CD8-positive, alpha-beta memory T cell (primary cell): ENCODE results near the gene PDSS2. TPM values are rescaled to one million over a fixed set of nuclear protein-coding genes. Genes with fewer than 3 reads are reported as not detected.

Experiments used
- CTCF ChIA-PET: fragments of 350-600 bp; sonication (Branson Sonifier 250); formaldehyde crosslinking; loops from one replicate; lab custom pipeline; 2021; ENCODE audit warnings: antibody characterized with exemption; lab: Charles Lee
- POLR2A ChIA-PET: fragments of 350-600 bp; sonication (Branson Sonifier 250); formaldehyde crosslinking; loops from one replicate; lab custom pipeline; 2021; ENCODE audit warnings: antibody characterized with exemption; lab: Charles Lee
- DNase-seq, 5 donors: peaks; one replicate each; pipeline versions ENCODE4 v3.0.0 to v3.0.0-alpha.2; 2020 to 2022; ENCODE audit warnings: mixed read lengths in 1 of 5
- H3K27ac ChIP-seq: one replicate; pipeline ENCODE4 v1.7.0; 2013; ENCODE audit warnings: low read depth, mild to moderate bottlenecking, low read length, moderate library complexity
- H3K27me3 ChIP-seq: 2 replicates; pipeline ENCODE4 v1.7.0; 2013; ENCODE audit warnings: low read length, mild to moderate bottlenecking; ENCODE audit not compliant: insufficient read depth, poor library complexity, severe bottlenecking
- H3K36me3 ChIP-seq: 2 replicates; pipeline ENCODE4 v1.7.0; 2013; ENCODE audit warnings: mild to moderate bottlenecking, low read length, moderate library complexity; ENCODE audit not compliant: insufficient read depth
- H3K4me1 ChIP-seq: 2 replicates; pipeline ENCODE4 v1.7.0; 2013; ENCODE audit warnings: mild to moderate bottlenecking, low read length, moderate library complexity; ENCODE audit not compliant: insufficient read depth
- H3K4me3 ChIP-seq: 2 replicates; pipeline ENCODE4 v1.7.0; 2013; ENCODE audit warnings: mild to moderate bottlenecking, low read length
- H3K9me3 ChIP-seq: 2 replicates; pipeline ENCODE4 v1.7.0; 2013; ENCODE audit warnings: mild to moderate bottlenecking, low read length
- H3K27ac Mint-ChIP-seq, 8 donors: one replicate each; pipeline ENCODE4 v1.8.0; 2020 to 2021; ENCODE audit warnings: mixed read lengths in 8 of 8, mild to moderate bottlenecking in 6 of 8, inconsistent platforms in 3 of 8, moderate library complexity in 3 of 8
- H3K27me3 Mint-ChIP-seq, 2 donors: one replicate each; pipeline ENCODE4 v1.8.0; 2020 to 2021; ENCODE audit warnings: mixed read lengths in 2 of 2, mild to moderate bottlenecking in 1 of 2, moderate library complexity in 1 of 2
- H3K36me3 Mint-ChIP-seq, 3 donors: one replicate each; pipeline ENCODE4 v1.8.0; 2020 to 2021; ENCODE audit warnings: mixed read lengths in 3 of 3, inconsistent platforms in 1 of 3, mild to moderate bottlenecking in 1 of 3
- H3K4me1 Mint-ChIP-seq, 3 donors: one replicate each; pipeline ENCODE4 v1.8.0; 2020 to 2021; ENCODE audit warnings: mixed read lengths in 3 of 3, inconsistent platforms in 1 of 3, mild to moderate bottlenecking in 1 of 3
- H3K4me3 Mint-ChIP-seq, 7 donors: one replicate each; pipeline ENCODE4 v1.8.0; 2020 to 2021; ENCODE audit warnings: mixed read lengths in 7 of 7, mild to moderate bottlenecking in 6 of 7, moderate library complexity in 4 of 7, inconsistent platforms in 2 of 7
- H3K9me3 Mint-ChIP-seq, 5 donors: one replicate each; pipeline ENCODE4 v1.8.0; 2020 to 2022; ENCODE audit warnings: mixed read lengths in 5 of 5, mild to moderate bottlenecking in 3 of 5, moderate library complexity in 2 of 5, inconsistent platforms in 1 of 5
- polyA plus RNA-seq: library from polyadenylated mRNA; unstranded; fragments of 300-500 nt; fragmentation: Illumina TruSeq; gene quantifications from one replicate; pipeline ENCODE4 v1.2.3, GENCODE V29; 2021
- total RNA-seq, 2 experiments: library from RNA; stranded (reverse); gene quantifications; one replicate each; pipeline ENCODE4 v1.2.3, GENCODE V29; 2021

The PDSS2 gene
- total and polyA plus RNA-seq, 3 experiments from 2014 or later: 13.4 to 14.2 (median 13.7) TPM

- no peaks in the 10 kb centered on the region for H3K9me3 Mint-ChIP-seq
- Histone ChIP-seq H3K4me3 (no peak overlapping the region), H3K9me3 (no peaks in the 10 kb centered on the region), H3K27ac (no peak overlapping the region), H3K27me3 (no peaks in the 10 kb centered on the region), H3K4me1 (no peaks in the 10 kb centered on the region), H3K36me3 (no peaks in the 10 kb centered on the region)
- no peak overlapping the region for H3K4me3 Mint-ChIP-seq
- no peaks in the 10 kb centered on the region for H3K36me3 Mint-ChIP-seq
- H3K27me3 Mint-ChIP-seq: peaks cover 0 to 8% of the 10 kb centered on the region in 2 donors
- ChIA-PET CTCF (interaction anchor here (1.1 to 2.9 kb wide), 2 partner anchors 10 to 12 kb away, joined by 3 to 17 read pairs; partner anchors contain the start of gene BEND3), POLR2A (no interaction called here)
- no peak for DNase-seq
- H3K4me1 Mint-ChIP-seq: no peaks in the 10 kb centered on the region
- no peak overlapping the region for H3K27ac Mint-ChIP-seq
Measured at GRCh38 chr6:107125771-107126170, 333.6 kb downstream of the PDSS2 start.

GRCh38 chr6:107124934-107125348 is 334.4 kb downstream of the PDSS2 start:
- peak overlapping the region in 1 of 8 donors; percentile 54 for H3K27ac Mint-ChIP-seq
- POLR2A ChIA-PET: interaction anchor here (0.6 kb wide), 1 partner anchor 97 kb away, joined by 3 read pairs; the partner anchor contains the start of gene MTRES1
- no peaks in the 10 kb centered on the region for H3K36me3 ChIP-seq
- H3K27ac ChIP-seq: no peak overlapping the region
- H3K4me3 Mint-ChIP-seq: no peak overlapping the region
- H3K4me1 ChIP-seq: no peaks in the 10 kb centered on the region
- no peak for DNase-seq
- no peaks in the 10 kb centered on the region for H3K9me3 ChIP-seq
- H3K4me3 ChIP-seq: no peak overlapping the region
- no peaks in the 10 kb centered on the region for H3K36me3 Mint-ChIP-seq
- CTCF ChIA-PET: interaction anchor here (1.1 to 2.9 kb wide), 2 partner anchors 9 to 11 kb away, joined by 3 to 17 read pairs; partner anchors contain the start of gene BEND3
- no peaks in the 10 kb centered on the region for H3K9me3 Mint-ChIP-seq
- H3K27me3 ChIP-seq: no peaks in the 10 kb centered on the region
- H3K4me1 Mint-ChIP-seq: no peaks in the 10 kb centered on the region
- peaks cover 0 to 8% of the 10 kb centered on the region in 2 donors for H3K27me3 Mint-ChIP-seq

- Mint-ChIP-seq H3K9me3 (no peaks in the 10 kb centered on the region), H3K36me3 (no peaks in the 10 kb centered on the region), H3K27me3 (peaks cover 0 to 3% of the 10 kb centered on the region in 2 donors), H3K4me3 (no peak overlapping the region), H3K4me1 (no peaks in the 10 kb centered on the region), H3K27ac (peak overlapping the region in 1 of 8 donors; percentile 54)
- ChIA-PET CTCF (interaction anchor here (1.0 to 2.9 kb wide), 2 partner anchors 10 kb away, joined by 4 to 17 read pairs; no protein-coding TSS in a partner anchor), POLR2A (no interaction called here)
- DNase-seq: no peak
- H3K4me3 ChIP-seq: no peak overlapping the region
- no peaks in the 10 kb centered on the region for H3K27me3 ChIP-seq
- no peaks in the 10 kb centered on the region for H3K9me3 ChIP-seq
- H3K27ac ChIP-seq: no peak overlapping the region
- H3K4me1 ChIP-seq: no peaks in the 10 kb centered on the region
- H3K36me3 ChIP-seq: no peaks in the 10 kb centered on the region
Measured at GRCh38 chr6:107123501-107123900, 335.9 kb downstream of the PDSS2 start.

GRCh38 chr6:107122748-107123147 is 336.6 kb downstream of the PDSS2 start:
- Mint-ChIP-seq H3K27ac (no peak overlapping the region), H3K27me3 (peaks cover 0 to 3% of the 10 kb centered on the region in 2 donors), H3K4me3 (no peak overlapping the region), H3K9me3 (no peaks in the 10 kb centered on the region), H3K4me1 (no peaks in the 10 kb centered on the region), H3K36me3 (no peaks in the 10 kb centered on the region)
- ChIA-PET CTCF (interaction anchor here (1.0 kb wide), 1 partner anchor 9 kb away, joined by 4 read pairs; no protein-coding TSS in a partner anchor), POLR2A (no interaction called here)
- Histone ChIP-seq H3K27me3 (no peaks in the 10 kb centered on the region), H3K4me3 (no peak overlapping the region), H3K9me3 (no peaks in the 10 kb centered on the region), H3K36me3 (no peaks in the 10 kb centered on the region), H3K27ac (no peak overlapping the region), H3K4me1 (no peaks in the 10 kb centered on the region)
- no peak for DNase-seq

GRCh38 chr6:107121964-107122495 is 337.3 kb downstream of the PDSS2 start:
- no peaks in the 10 kb centered on the region for H3K27me3 ChIP-seq
- no peaks in the 10 kb centered on the region for H3K4me1 ChIP-seq
- Mint-ChIP-seq H3K9me3 (no peaks in the 10 kb centered on the region), H3K4me1 (no peaks in the 10 kb centered on the region), H3K27me3 (peaks cover under 1 to 5% of the 10 kb centered on the region in 2 donors), H3K4me3 (no peak overlapping the region), H3K27ac (no peak overlapping the region), H3K36me3 (no peaks in the 10 kb centered on the region)
- H3K36me3 ChIP-seq: no peaks in the 10 kb centered on the region
- no peak overlapping the region for H3K4me3 ChIP-seq
- H3K9me3 ChIP-seq: no peaks in the 10 kb centered on the region
- no peak overlapping the region for H3K27ac ChIP-seq
- ChIA-PET POLR2A (no interaction called here), CTCF (no interaction called here)
- DNase-seq: no peak

- no peaks in the 10 kb centered on the region for H3K9me3 Mint-ChIP-seq
- no peaks in the 10 kb centered on the region for H3K36me3 Mint-ChIP-seq
- CTCF ChIA-PET: no interaction called here
- Histone ChIP-seq H3K27me3 (no peaks in the 10 kb centered on the region), H3K9me3 (no peaks in the 10 kb centered on the region), H3K4me3 (no peak overlapping the region), H3K27ac (no peak overlapping the region), H3K4me1 (no peaks in the 10 kb centered on the region), H3K36me3 (no peaks in the 10 kb centered on the region)
- H3K4me3 Mint-ChIP-seq: no peak overlapping the region
- no peak for DNase-seq
- peaks cover 5 to 6% (median 6%) of the 10 kb centered on the region in 3 donors for H3K4me1 Mint-ChIP-seq
- POLR2A ChIA-PET: no interaction called here
- no peak overlapping the region for H3K27ac Mint-ChIP-seq
- peaks cover 8 to 10% of the 10 kb centered on the region in 2 donors for H3K27me3 Mint-ChIP-seq
Measured at GRCh38 chr6:107121266-107121665, 338.1 kb downstream of the PDSS2 start.

GRCh38 chr6:107120404-107120803 is 339.0 kb downstream of the PDSS2 start:
- POLR2A ChIA-PET: no interaction called here
- CTCF ChIA-PET: no interaction called here
- Histone ChIP-seq H3K4me3 (no peak overlapping the region), H3K9me3 (no peaks in the 10 kb centered on the region), H3K4me1 (no peaks in the 10 kb centered on the region), H3K36me3 (no peaks in the 10 kb centered on the region), H3K27ac (no peak overlapping the region), H3K27me3 (no peaks in the 10 kb centered on the region)
- H3K27me3 Mint-ChIP-seq: peaks cover 11 to 13% of the 10 kb centered on the region in 2 donors
- no peak overlapping the region for H3K4me3 Mint-ChIP-seq
- DNase-seq: no peak
- H3K27ac Mint-ChIP-seq: no peak overlapping the region
- H3K4me1 Mint-ChIP-seq: peaks cover 7 to 11% (median 10%) of the 10 kb centered on the region in 3 donors
- no peaks in the 10 kb centered on the region for H3K9me3 Mint-ChIP-seq
- peaks cover 0 to 2% (median 0%) of the 10 kb centered on the region in 3 donors for H3K36me3 Mint-ChIP-seq

GRCh38 chr6:107118976-107119375 is 340.4 kb downstream of the PDSS2 start:
- Mint-ChIP-seq H3K4me3 (no peak overlapping the region), H3K27me3 (peaks cover 10 to 11% of the 10 kb centered on the region in 2 donors), H3K27ac (no peak overlapping the region), H3K36me3 (peaks cover 0 to 2% (median 0%) of the 10 kb centered on the region in 3 donors), H3K4me1 (peaks cover 7 to 12% (median 10%) of the 10 kb centered on the region in 3 donors), H3K9me3 (no peaks in the 10 kb centered on the region)
- H3K27me3 ChIP-seq: no peaks in the 10 kb centered on the region
- no peaks in the 10 kb centered on the region for H3K36me3 ChIP-seq
- ChIA-PET POLR2A (interaction anchor here (0.5 kb wide), 1 partner anchor 8 kb away, joined by 6 read pairs; no protein-coding TSS in a partner anchor), CTCF (no interaction called here)
- H3K27ac ChIP-seq: no peak overlapping the region
- H3K4me1 ChIP-seq: peaks cover 2% of the 10 kb centered on the region
- no peak for DNase-seq
- no peak overlapping the region for H3K4me3 ChIP-seq
- H3K9me3 ChIP-seq: no peaks in the 10 kb centered on the region
